COLO668 (cell line): ENCODE measurements around the gene SEMA3C.

Experiments
- DNase-seq: peaks from one replicate; lab custom pipeline; 2025; ENCODE audit not compliant: unreplicated experiment; lab: John Stamatoyannopoulos, UW

The SEMA3C gene

DNA sequence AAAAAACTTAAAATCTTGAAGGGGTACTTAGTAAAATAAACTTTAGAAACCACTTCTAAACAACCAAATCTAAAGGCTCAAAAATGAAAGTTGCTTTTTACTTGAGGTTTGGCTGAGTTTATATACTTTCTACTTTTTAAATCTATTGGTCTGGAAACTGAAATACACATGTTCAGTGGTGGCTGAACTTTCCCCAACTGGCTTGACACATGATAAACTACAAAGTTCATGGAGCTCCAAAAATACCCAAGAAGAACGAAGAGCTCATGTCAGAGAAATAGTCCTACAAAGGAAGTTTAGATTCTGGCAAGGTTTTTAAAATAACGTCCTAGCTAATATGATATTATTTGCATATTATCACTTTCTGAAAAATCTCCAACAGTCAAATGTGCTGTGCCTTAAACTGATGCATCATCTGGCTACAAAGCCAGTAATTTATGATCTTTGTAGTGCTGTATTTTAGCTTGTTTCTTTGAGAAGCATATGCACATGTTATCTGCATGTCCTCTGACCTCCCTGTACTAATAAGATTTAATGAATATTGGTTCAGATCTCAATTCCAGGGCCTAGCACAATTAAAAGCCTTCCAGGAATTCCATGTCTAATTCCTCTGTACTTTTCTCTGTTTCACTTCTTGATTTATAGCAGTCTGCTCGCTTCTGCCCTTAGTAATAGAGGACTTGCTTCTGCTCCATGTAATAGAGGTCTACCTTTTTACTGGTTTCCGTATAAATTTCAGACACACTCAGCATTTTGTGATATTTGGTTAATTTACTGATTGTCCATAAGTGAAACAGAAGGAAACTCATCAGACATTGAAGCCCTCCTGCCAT, 28.2 kb downstream of the SEMA3C start:
- DNase-seq, result no peak

DNA sequence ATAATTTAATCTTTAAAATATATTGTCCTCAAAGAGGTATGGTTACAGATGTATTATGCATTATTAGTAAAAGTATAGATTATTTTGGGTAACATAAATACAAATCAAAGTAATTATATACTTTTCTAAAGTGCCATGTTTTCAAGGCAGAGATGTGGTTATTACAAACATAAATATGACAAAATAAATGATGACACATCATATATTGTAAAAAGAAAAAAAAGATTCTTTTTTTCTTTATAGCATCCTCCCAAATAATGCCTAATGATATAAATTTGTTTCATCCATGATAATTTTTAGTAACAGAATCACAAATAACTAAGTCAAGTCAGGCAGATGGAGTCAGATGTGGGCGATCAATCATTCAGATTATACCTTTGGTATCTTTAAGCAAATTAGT, 29.3 kb downstream of the SEMA3C start:
- no peak for DNase-seq

DNA sequence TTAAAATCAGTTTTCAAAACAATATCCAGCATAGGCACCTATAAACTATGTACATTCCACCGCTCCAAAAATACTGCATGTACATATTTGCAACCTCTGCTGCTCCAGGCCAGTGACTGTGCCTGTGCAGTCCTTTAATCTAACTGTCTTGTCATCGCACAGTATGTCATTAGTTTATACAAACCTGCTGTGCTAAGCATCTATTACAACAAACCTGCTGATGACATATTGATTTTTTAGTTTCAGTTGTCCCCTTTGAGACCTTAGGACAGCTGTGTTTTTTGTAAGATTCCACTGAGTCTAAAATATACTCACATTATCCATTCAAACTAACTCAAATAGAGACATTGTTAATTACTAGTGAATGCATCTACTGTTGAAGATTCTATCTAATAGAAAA, 33.1 kb downstream of the SEMA3C start:
- no peak for DNase-seq

DNA sequence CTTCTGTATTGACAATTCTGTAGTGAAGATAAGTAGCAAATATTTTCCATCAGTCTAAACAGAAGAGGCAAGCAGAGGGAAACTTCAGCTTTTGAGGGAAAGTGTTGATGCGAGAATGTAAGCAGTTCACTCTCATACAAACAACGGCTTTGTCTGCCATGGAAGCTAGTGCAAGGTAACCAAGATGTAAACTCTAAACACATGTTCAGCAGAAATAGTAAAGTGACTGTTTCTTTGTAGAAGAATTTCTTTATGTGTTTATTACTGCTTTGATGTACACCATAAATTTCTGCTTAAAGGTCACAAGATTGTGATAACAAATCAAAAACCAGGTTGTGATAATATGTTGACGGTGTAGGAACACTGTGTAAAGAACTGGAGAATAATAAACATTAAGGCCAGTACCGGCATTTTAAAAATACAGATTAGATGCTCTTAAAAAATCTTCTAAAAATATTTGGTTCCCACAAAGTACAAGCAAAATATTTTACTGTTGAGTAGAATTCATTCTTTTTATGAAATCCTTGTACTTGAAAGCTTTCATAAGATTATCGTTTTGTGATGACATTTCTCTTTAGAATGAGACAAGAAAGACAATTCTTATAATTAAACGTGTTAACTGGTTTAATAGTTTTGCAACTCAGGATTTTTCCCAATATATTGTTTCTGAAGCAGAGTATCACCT, 34.2 kb downstream of the SEMA3C start:
- DNase-seq, result no peak

DNA sequence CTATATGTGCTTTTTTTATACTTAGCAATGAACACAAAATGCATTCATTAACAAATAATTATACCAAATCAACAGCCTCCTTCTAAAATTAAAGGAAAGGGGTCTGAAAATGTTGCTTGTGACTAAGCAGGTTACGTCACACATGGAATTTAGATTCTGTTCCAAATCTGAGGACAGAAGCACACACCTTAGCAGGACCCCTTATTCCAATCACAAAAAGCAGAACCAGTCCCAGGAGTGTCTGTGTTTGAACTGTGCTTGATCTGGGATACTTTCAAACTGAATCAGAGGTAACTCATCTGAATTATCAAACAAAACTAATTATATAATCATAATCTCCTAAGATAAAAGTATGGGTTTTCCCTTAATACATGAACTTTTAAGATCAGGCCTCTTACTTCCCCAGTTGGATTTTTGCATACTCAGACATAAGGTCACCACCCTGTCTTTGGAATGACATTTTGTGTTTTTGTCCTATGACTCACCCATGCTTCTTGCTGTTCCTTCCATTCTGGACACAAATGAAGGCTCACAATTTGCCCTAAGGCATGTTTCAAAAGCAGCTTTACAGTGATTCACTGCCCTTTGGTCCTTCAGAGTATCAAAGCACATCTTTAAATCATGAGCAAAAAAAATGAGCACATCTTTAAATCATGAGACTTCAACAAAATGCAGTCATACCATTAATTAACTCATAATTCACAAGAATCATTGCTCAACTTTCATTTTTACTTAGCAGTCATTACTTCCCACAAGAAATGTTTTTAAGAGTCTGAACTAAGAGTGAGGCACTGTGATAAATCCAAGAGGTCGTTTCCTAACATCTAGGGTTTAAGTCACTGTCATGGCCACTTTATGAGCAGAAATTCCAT, 35.5 kb downstream of the SEMA3C start:
- no peak for DNase-seq

DNA sequence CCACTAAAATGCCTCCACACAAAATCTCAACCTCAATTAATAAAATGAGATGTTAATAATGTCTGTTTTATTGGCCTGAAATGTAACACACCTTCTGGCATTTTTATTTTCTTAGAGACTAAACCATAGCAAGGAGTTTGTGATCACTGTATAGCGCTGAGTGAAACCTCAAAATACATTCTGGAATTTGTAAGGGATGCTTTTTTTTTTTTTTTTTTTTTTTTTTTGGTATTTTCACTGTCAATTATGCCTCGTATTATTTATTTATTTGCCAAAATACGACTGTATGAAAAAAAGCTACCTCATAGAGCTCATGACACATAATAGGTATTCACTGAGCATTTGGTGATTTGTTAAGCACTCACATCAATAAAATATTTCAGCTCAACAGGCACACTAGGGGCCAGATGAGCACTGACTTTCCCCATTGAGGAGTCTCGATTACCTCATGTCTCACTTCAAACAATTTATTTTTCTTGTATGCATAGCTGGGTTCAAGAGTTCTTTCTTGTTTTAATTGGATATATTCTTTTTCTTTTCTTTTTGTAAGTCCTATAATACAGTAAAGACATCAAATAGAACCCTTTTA, 36.5 kb downstream of the SEMA3C start:
- no peak for DNase-seq

DNA sequence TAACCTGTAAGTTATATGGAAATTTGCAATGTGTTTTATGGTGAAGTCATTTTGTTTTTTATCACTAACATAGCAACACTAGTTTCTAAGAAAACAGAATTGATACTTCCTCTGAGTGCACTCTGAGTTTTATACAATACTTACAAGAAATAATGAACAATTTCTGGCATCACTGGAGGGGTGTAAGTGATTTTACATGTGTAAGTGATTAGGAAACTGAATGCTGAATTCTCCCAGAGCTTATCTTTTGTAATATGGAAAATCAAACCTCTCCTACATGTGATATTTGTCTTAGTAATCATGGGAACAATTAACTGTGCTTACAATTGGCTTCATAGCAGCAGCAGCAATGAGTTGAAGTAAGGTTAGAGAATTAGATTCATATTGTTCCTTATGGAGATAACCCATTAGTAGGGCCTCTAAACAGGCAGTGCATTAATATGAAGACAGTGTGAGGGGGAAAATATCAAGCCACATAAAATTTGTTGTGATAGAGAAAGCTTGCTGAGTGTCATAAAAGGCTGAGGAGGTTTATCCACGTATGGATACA, 37.4 kb downstream of the SEMA3C start:
- no peak for DNase-seq

DNA sequence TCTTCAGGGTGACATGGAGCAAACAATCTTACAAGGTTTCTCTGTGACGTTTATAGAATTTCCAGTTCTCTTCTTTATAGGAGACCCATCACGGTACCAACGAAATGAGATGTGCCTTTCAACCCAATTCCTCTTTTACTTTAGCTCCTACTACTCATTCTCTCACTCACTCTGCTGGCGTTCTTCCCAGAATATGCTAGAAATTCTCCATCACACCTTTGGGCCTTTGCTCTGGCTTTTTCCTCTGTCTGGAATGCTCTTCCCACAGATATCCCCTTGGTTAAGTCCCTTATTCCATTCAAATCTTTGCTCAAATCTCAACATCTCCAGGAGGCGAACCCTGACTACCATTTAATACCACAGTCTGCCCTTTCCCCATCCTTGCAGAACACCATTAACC, 39.0 kb downstream of the SEMA3C start:
- no peak for DNase-seq

DNA sequence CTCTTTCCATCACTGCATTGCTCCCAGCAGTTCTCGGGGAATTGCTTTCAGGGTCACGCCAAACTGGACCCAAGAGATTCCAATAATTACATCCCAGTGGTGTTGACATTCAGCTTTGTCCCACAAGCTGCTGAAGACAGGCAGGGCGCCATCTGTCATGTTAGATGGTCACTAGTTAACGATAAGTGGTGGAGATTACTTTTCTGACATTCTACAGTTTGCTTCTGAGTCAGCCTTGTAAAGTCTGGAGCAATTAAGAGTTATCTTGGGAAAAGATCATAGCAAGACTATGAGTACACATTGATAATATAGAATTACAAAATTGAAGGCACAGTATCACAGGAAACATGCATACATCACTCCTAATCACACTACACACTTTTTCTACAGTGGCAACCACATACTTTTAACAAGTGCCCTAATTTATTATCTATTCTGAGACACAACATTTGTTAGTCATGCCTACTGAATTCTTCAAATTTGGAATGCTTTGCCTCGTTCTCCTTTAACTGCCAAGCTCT, 41.9 kb downstream of the SEMA3C start:
- DNase-seq, result no peak

DNA sequence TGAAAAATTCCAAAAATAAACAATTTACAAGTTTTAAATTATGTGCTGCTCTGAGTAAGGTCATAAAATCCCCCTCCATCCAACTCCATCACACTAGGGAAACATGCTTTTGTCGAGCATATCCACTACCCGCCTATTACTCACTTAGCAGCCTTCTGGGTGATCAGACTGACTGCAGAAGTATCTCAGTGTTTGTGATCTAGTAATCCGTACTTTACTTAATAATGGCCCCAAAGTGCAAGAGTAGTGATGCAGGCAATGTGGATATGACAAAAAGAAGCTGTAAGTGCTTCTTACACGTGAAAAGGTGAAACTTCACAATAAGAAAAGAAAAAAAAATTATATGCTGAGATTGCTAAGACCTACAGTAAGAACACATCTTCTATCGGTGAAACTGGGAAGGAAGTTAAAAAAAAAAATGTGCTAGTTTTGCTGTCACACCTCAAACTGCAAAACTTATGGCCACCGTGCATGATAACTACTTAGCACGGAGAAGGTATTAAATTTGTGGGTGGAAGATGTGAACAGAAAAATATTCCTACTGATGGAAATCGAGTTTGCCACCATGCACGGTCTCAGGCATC, 43.2 kb downstream of the SEMA3C start:
- no peak for DNase-seq

DNA sequence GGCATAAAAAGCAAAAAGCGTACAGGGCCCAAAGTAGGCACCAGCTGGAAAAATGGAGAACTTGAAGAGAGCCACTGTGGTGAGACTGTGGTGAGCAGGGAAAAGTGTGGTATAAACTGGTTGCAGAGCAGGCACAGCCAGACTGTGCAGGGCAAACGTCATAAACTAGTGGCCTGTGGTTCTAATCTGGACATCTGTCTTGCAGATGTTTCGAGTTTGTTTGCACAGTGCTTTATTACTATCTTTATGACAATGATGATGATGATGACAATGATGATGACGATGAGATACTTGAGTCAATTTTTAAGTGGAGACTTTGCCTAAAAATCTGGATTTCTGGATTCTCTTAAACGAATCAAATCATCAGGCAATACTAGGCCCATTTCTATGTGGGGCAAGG, 45.7 kb downstream of the SEMA3C start:
- DNase-seq, result no peak

DNA sequence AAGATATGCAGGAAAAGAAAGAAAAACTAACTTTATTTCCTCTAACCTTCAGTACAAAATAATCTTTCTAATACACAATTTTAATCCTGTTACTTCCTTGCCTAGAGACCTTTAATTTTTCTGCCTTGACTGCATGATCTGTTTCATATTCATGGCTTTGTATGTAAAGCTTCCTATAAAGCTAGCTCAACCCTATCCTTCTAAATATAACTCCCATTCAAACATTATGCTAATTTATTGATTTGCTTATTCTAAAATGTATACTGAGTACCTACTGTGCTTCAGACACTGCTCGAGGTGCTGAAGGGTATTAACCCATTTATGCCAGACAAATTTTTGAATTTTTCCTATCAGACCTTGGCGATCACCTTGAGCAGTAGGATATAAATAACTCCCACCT, 47.6 kb downstream of the SEMA3C start:
- DNase-seq, result no peak

DNA sequence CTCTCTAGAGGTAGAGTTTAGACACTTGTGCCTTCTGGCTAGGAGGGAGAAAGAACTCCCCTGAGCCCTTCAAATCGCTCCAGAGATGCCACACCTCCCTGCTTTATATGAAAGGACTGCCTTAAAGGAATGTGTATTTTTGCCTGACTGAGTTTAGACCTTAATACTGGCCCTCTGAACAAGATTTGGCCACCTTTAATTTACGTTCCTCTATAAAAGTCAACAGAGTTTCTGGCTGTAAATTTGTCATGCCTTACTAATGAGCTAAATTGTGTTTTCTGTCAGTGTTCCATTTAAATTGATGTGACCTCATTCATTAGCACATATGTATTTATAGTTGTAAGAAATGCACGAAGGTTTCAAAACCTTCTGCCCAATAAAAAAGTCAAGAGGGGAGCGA, 48.0 kb downstream of the SEMA3C start:
- DNase-seq, result no peak

DNA sequence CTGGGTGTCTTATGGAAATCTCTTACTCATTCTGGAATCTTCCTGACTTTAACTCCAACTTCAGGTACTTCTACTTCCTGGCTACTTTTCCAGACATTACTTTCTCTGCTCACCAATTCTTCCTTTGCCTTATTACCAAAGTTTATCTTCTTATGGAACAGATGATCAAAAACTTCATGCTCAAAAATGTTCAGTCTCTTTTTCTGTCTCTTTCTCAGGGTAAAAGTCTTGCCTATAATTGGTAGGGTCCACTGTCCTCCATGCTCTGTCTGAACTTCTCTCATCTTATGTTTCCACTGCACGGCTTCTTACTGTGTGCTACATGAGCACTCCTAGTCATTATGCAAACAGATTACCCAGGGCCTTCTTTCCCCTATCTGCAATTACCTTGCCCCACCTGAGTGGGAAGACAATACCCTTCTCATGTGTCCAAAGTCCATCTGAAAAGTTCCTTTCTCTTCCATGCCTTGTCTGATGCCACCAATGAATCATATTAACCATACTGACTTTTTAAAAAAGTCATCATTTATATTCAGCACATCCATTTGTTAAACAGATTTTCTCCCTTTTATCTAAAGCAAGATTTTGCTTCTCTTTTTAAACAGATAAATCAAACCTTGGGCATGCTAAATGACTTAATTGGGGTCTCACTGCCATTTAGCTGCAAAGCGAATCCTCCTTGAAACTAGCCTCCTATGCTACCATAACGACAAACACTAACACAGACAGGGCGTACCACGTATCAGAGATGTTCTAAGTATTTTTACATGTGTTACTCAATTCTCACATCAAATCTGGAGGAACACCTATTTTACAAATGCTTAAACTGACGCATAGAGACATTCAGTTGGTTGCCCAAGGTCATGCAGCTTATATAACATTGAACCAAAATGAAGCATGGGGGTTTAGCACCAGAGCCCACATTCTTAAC, 48.8 kb downstream of the SEMA3C start:
- DNase-seq, result no peak

DNA sequence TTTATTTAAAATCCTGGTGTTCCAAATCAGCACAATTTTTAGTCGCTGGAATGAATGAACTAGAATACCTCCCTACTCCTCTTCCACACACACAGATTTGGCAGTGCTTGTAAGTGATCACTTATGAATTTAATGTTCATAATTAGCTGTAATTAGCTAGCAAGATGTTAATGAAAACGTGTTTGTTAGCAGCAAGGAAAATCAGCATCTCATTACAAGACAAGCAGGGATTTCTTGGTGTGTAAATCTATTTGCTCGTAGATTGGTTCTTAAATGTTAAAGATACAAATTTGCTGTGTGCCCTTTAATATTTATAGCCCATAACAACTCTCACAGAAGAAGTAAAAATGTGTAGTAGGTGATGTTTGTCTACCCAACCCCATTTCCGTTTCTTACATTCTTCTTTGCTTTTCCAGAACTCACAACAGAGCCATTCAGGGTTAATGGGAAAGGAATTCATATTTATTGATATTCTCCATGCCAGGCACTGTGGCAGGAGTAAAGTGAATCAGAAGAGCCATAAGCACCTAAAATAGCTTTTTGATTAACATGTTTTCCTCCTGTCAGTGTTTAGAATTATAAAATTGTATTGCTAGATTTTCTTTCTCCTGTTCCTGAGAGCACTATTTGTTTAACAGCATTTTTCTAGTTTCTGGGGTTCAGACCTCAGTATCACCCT, 49.6 kb downstream of the SEMA3C start:
- DNase-seq, result no peak

DNA sequence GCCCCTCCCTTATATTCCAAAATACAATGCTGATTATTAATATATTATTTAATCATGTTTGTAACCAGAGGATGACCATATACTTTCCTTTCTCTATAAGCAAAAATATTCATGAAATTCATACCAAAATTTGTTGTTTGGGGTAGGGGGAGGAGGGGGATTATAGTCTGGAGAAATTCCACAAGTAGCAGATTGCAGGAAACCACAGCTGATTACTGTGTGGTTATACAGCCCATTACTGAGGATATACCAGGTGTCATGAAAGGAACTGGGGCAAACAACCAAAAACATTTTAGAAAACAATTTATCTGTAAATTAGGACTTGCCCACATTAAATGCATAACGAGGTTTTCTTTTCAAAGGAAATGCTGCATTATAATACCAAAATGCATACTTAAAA, 50.3 kb downstream of the SEMA3C start:
- DNase-seq, result no peak

DNA sequence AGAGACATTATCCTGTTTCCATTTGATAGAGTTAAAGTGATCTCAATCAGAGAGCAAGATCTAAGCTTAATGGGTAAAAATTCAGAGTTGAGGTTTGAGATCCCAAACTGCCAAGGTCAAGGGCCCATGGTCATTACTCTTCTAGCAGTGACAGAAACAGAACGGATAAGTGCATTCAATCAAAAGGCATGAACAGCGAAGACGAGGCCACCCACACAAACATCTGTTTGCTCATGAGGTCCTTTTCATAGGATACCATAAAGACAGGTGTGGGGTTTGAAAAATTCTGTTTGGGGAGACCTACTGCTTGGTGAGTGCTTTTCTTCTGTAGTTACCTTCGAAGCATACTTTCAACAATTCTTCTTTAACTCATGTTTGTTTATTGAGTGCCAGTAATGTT, 58.3 kb downstream of the SEMA3C start:
- DNase-seq, result peak; percentile 3

DNA sequence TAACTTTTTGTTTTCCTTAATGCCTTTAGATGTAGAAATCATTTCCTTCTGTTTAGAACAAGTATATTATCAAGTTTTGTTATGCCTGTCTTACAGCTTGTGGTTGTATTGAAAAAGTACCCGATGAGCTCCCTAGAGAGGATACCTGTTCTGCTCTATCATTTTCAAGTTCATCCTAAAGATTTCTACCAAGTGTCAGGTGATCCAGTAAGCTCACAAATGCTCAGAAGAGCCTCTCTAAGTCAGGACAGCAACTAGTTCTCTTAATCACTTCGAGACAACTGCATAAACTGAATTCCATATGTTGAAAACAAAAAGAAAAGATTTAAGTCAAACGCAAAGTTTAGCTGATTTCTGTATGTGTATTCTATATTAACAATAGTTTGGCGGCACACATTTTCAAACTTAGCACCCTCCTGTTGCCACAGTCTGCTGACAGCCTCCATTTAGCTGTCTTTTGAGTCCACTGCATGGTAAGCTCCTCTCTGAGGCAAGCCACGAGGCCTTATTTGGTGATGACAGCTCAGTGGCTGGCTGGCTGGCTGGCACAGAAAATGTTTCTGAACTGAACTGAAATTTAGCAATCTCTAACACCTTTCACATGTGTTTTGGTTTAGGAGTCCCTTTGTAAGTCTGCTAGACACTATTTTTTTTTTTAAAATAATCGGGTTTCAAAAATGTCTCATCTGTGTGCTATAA, 59.4 kb downstream of the SEMA3C start:
- DNase-seq, result no peak
